Measurements from ENCODE around the gene TLK2.

TLK2 gene

DNA sequence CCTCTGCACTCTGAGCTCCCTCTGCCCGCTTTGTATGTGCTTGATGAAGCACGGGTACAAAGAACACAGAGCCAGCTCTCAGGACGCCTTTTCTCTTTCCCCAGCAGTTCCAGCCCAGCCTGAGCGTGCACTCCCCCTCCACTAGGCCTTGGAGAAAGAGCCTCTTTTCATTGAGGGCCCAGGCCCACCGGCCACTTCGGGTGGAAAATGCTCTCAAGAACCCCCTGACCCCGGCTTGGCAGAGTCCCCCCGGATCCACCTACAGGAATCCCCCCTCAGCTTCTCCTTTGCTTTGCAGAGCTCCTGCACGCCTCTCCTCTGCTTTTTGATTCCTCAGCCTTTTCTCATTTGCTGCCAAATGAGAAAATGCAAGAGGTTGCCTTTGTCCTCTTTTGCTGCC lies 179.1 kb downstream of the TLK2 start:
- no peak overlapping the region for H3K27ac ChIP-seq

DNA sequence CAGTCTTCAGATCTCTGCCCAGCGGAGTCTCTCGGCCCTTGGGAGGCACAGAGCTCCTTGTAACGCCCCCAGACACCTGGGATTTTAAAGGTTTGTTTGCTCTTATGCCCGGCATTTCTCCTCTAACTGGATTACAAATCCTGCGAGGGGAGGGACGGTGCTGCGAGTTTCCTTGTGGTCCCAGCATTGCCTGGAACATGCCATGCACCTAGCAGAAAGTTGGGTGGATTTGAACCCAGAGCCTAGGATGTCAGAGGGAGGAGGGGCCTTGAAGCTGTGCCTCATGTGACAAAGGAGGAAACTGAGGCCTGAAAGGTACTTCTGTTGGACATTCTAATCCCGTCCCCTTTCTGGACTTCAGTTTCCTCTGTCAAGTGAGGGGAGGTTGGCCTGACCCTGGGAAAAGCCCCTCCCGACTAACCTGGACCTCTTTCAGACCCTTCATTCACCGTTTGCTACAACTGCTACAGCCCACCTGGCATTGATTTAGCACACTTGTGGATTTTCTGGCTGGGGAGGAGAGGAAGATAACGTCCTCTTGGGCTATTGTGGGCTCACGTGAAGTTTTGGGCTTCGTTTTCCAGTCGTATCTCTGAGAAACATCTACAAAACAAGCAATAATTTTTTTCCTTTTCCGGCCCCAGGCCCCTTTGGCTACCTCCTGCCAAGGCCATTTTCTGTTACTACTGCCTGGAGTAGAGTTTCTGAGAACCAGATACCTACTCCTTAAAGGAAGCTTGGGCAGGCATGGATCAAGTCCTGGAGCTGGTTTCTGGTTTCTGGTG lies 179.7 kb downstream of the TLK2 start:
- H3K27ac ChIP-seq, result no peak overlapping the region
- no peak for TF ChIP-seq ZFX (IDR thresholded peaks at IDR 0.05; ENCODE audit: borderline replicate concordance)
- TF ChIP-seq, protein P1, sequence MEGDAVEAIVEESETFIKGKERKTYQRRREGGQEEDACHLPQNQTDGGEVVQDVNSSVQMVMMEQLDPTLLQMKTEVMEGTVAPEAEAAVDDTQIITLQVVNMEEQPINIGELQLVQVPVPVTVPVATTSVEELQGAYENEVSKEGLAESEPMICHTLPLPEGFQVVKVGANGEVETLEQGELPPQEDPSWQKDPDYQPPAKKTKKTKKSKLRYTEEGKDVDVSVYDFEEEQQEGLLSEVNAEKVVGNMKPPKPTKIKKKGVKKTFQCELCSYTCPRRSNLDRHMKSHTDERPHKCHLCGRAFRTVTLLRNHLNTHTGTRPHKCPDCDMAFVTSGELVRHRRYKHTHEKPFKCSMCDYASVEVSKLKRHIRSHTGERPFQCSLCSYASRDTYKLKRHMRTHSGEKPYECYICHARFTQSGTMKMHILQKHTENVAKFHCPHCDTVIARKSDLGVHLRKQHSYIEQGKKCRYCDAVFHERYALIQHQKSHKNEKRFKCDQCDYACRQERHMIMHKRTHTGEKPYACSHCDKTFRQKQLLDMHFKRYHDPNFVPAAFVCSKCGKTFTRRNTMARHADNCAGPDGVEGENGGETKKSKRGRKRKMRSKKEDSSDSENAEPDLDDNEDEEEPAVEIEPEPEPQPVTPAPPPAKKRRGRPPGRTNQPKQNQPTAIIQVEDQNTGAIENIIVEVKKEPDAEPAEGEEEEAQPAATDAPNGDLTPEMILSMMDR (IDR thresholded peaks at IDR 0.05), result no peak

More for the DNA sequence above, 179.1 kb downstream of the TLK2 start:
- TF ChIP-seq, protein P1 (IDR thresholded peaks at IDR 0.05), result no peak

DNA sequence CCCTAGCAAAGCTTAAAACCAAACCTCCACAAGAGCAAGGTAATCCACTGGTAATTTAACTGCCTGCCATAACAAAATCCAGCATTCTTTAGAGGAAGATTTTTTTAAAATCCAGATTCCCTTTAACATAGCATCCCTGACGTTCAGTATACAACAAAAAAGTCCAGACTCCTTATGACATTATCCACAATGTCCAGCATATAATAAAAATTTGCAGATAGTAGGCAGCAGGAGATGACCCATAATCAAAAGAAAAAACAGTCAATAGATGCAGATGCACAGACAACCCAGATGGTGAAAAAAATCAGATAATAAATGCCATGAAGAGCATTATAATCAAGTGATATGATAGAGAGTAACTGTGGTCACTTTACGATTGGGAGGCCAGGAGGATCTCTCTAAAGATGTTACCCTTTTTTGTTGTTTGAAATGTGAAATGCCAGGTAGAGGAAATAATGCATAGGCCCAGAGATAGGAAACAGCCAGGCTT lies 182.0 kb downstream of the TLK2 start:
- no peak overlapping the region for H3K27ac ChIP-seq

DNA sequence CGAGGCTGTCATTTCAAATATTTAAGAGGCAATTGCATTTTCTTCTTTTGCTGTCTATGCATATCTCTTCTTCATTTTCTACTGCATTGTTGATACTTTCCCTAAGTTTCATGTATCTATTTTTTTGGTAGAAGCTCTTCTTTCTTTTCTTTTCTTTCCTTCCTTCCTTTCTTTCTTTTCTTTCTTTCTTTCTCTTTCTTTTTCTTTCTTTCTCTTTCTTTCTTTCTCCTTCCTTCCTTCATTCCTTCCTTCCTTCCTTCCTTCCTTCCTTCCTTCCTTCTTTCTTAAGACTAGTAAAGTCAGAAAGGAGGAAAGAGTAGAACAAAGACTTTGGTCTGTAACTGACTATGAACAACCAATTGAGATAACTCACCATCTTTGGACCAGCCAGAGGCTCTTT lies 182.7 kb downstream of the TLK2 start:
- H3K27ac ChIP-seq, result no peak overlapping the region
- no peak for TF ChIP-seq ZFX (IDR thresholded peaks at IDR 0.05; ENCODE audit: borderline replicate concordance)
- TF ChIP-seq, protein P1 (IDR thresholded peaks at IDR 0.05), result no peak

More for the DNA sequence above, 182.0 kb downstream of the TLK2 start:
- TF ChIP-seq ZFX (IDR thresholded peaks at IDR 0.05; ENCODE audit: borderline replicate concordance), result no peak
- TF ChIP-seq, protein P1 (IDR thresholded peaks at IDR 0.05), result no peak

DNA sequence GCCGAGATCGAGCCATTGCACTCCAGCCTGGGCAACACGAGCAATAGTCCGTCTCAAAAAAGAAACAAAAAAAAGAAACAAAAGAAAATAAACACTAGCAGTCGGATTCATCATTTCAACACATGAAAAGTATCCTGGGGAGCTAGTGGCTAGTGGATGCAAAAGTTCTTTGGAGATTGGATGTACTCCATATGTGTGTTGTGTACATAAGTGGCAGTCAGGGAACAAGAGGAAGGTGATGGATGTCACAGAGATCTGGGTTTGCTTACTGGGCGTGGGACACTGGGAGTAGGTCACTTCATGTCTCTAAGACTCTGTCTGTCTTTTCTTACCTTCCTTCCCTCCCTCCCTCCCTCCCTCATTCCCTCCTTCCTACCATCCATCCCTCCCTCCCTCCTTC lies 184.2 kb downstream of the TLK2 start:
- H3K27ac ChIP-seq, result no peak overlapping the region
- TF ChIP-seq, protein P1 (IDR thresholded peaks at IDR 0.05), result no peak
- TF ChIP-seq ZFX (IDR thresholded peaks at IDR 0.05; ENCODE audit: borderline replicate concordance), result no peak
